ENCODE results near the gene AXIN2.

AXIN2 gene

DNA sequence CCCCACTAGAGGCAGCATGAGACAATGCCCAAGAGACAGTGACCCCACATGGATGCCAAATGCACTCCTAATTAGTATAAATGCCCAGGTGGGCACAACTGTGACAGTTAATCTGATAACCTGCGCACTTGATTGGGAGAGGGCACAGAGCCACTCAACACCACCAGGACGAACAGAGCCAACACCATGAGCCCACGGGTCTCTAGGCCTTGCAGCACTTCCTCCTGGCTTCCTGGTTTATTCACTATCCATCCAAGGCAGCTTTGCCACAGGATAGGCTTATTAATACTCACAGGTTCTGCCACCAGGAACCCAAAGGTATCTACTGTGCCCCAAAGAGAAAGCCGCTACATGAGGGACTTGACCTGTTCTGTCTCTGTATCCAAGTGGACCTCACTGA is 14.9 kb downstream of the AXIN2 start (continued):
- no peak for TF ChIP-seq ZNF585B (tag by site-specific recombination; IDR thresholded peaks at IDR 0.05)
- no peak for TF ChIP-seq ZNF785 (tag by site-specific recombination; IDR thresholded peaks at IDR 0.05)
- TF ChIP-seq, protein P1, sequence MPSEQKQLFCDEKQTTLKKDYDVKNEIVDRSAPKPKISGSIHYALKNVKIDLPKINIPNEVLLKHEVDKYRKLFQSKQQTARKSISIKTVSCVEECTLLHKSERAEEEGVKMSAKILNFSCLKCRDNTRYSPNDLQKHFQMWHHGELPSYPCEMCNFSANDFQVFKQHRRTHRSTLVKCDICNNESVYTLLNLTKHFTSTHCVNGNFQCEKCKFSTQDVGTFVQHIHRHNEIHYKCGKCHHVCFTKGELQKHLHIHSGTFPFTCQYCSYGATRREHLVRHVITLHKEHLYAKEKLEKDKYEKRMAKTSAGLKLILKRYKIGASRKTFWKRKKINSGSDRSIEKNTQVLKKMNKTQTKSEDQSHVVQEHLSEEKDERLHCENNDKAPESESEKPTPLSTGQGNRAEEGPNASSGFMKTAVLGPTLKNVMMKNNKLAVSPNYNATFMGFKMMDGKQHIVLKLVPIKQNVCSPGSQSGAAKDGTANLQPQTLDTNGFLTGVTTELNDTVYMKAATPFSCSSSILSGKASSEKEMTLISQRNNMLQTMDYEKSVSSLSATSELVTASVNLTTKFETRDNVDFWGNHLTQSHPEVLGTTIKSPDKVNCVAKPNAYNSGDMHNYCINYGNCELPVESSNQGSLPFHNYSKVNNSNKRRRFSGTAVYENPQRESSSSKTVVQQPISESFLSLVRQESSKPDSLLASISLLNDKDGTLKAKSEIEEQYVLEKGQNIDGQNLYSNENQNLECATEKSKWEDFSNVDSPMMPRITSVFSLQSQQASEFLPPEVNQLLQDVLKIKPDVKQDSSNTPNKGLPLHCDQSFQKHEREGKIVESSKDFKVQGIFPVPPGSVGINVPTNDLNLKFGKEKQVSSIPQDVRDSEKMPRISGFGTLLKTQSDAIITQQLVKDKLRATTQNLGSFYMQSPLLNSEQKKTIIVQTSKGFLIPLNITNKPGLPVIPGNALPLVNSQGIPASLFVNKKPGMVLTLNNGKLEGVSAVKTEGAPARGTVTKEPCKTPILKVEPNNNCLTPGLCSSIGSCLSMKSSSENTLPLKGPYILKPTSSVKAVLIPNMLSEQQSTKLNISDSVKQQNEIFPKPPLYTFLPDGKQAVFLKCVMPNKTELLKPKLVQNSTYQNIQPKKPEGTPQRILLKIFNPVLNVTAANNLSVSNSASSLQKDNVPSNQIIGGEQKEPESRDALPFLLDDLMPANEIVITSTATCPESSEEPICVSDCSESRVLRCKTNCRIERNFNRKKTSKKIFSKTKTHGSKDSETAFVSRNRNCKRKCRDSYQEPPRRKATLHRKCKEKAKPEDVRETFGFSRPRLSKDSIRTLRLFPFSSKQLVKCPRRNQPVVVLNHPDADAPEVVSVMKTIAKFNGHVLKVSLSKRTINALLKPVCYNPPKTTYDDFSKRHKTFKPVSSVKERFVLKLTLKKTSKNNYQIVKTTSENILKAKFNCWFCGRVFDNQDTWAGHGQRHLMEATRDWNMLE (tag by site-specific recombination; conservative IDR thresholded peaks at IDR 0.05; ENCODE audit: low read depth): no peak
- no peak for TF ChIP-seq ZNF274 (IDR thresholded peaks at IDR 0.05; ENCODE audit: low read length)
- no peak for TF ChIP-seq ZNF274 (tag by site-specific recombination; IDR thresholded peaks at IDR 0.05; ENCODE audit: borderline replicate concordance)
- TF ChIP-seq ZBTB21 (tag by site-specific recombination; IDR thresholded peaks at IDR 0.05): no peak
- TF ChIP-seq, protein P2, sequence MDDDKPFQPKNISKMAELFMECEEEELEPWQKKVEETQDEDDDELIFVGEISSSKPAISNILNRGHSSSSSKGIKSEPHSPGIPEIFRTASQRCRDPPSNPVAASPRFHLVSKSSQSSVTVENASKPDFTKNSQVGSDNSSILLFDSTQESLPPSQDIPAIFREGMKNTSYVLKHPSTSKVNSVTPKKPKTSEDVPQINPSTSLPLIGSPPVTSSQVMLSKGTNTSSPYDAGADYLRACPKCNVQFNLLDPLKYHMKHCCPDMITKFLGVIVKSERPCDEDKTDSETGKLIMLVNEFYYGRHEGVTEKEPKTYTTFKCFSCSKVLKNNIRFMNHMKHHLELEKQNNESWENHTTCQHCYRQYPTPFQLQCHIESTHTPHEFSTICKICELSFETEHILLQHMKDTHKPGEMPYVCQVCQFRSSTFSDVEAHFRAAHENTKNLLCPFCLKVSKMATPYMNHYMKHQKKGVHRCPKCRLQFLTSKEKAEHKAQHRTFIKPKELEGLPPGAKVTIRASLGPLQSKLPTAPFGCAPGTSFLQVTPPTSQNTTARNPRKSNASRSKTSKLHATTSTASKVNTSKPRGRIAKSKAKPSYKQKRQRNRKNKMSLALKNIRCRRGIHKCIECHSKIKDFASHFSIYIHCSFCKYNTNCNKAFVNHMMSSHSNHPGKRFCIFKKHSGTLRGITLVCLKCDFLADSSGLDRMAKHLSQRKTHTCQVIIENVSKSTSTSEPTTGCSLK (tag by site-specific recombination; IDR thresholded peaks at IDR 0.05): no peak
- no peak for TF ChIP-seq ZNF544 (tag by site-specific recombination; IDR thresholded peaks at IDR 0.05)
- no peak for TF ChIP-seq ZNF433 (tag by site-specific recombination; IDR thresholded peaks at IDR 0.05; ENCODE audit: low read depth)
- TF ChIP-seq ZNF404 (tag by site-specific recombination; IDR thresholded peaks at IDR 0.05): no peak
- no peak for TF ChIP-seq ZNF521 (tag by site-specific recombination; IDR thresholded peaks at IDR 0.05)
- TF ChIP-seq ZNF558 (tag by site-specific recombination; IDR thresholded peaks at IDR 0.05): no peak

DNA sequence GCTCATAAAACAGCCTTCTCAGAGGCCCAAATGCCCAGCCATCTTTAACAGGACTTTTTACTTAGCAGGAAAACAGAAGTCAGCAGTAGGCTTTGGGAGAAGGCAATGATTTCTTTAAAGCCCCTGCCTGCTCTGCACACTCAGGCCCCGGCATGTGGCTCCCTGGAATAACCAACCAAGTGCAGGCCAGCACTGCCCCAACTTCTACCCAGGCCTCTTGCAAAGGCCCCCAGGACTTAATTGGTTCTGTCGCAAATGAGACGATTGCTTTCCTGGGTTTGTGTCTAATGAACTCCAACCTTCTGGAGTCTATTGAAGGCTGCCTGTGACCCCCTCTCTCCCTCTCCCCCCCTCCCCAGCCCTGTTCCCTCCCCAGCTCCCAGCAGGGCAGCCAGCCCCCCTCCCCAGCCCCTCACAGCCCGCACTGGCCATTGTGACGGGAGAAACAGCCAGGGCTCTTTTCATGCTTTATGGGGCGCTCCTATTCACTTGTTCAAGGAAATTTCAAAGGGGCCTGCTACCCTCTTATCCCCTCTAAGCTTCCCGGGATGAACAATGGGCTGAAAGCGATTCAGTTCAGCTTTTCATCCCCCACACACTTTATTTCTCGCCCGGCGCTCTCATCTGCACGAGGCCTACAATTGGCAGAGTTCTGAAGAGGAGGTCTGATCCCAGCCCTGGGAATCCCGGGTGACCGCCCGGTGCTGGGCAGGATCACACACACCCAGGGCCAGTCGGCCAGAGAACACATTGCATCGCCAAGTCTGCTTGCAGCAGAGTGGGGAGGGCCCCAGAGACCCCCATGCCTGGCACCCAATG is 15.5 kb downstream of the AXIN2 start:
- Histone ChIP-seq H3K27ac (ENCODE audit: extremely low read depth, low read depth, low read length) (no peak overlapping the region), H3K36me3 (ENCODE audit: control insufficient read depth in 2 of 2, insufficient read depth in 1 of 2, low read length in 2 of 2) (peaks cover 8 to 77% of the 10 kb centered on the region in 2 experiments), H3K9me3 (ENCODE audit: control insufficient read depth, insufficient read depth, low read depth, low read length) (no peaks in the 10 kb centered on the region), H3K4me1 (ENCODE audit: control insufficient read depth, insufficient read depth, low read length) (no peaks in the 10 kb centered on the region), H3K4me3 (ENCODE audit: low read depth, low read length) (no peak overlapping the region)
- ChIA-PET CTCF (interaction anchor here (1.4 kb wide), 1 partner anchor 10 kb away, joined by 4 read pairs; no protein-coding TSS in a partner anchor), POLR2A (no interaction called here)
- no peak for TF ChIP-seq ZNF138 (tag by site-specific recombination; IDR thresholded peaks at IDR 0.05; ENCODE audit: borderline replicate concordance)
- TF ChIP-seq, protein P3, sequence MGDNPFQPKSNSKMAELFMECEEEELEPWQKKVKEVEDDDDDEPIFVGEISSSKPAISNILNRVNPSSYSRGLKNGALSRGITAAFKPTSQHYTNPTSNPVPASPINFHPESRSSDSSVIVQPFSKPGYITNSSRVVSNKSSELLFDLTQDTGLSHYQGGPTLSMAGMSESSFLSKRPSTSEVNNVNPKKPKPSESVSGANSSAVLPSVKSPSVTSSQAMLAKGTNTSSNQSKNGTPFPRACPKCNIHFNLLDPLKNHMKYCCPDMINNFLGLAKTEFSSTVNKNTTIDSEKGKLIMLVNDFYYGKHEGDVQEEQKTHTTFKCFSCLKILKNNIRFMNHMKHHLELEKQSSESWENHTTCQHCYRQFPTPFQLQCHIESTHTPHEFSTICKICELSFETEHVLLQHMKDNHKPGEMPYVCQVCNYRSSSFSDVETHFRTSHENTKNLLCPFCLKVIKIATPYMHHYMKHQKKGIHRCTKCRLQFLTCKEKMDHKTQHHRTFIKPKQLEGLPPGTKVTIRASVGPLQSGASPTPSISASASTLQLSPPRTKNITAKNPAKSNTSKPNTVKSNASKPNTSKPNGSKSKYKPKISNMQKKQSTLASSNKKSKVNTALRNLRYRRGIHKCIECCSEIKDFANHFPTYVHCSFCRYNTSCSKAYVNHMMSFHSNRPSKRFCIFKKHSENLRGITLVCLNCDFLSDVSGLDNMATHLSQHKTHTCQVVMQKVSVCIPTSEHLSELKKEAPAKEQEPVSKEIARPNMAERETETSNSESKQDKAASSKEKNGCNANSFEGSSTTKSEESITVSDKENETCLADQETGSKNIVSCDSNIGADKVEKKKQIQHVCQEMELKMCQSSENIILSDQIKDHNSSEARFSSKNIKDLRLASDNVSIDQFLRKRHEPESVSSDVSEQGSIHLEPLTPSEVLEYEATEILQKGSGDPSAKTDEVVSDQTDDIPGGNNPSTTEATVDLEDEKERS (tag by site-specific recombination; IDR thresholded peaks at IDR 0.05): no peak
- no peak for TF ChIP-seq KLF1 (tag by site-specific recombination; IDR thresholded peaks at IDR 0.05)
- no peak for TF ChIP-seq ZNF629 (tag by site-specific recombination; IDR thresholded peaks at IDR 0.05)
- TF ChIP-seq, protein P4, sequence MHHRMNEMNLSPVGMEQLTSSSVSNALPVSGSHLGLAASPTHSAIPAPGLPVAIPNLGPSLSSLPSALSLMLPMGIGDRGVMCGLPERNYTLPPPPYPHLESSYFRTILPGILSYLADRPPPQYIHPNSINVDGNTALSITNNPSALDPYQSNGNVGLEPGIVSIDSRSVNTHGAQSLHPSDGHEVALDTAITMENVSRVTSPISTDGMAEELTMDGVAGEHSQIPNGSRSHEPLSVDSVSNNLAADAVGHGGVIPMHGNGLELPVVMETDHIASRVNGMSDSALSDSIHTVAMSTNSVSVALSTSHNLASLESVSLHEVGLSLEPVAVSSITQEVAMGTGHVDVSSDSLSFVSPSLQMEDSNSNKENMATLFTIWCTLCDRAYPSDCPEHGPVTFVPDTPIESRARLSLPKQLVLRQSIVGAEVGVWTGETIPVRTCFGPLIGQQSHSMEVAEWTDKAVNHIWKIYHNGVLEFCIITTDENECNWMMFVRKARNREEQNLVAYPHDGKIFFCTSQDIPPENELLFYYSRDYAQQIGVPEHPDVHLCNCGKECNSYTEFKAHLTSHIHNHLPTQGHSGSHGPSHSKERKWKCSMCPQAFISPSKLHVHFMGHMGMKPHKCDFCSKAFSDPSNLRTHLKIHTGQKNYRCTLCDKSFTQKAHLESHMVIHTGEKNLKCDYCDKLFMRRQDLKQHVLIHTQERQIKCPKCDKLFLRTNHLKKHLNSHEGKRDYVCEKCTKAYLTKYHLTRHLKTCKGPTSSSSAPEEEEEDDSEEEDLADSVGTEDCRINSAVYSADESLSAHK (tag by site-specific recombination; IDR thresholded peaks at IDR 0.05): no peak
- TF ChIP-seq ZBTB17 (tag by site-specific recombination; IDR thresholded peaks at IDR 0.05): no peak
- TF ChIP-seq GLI4 (tag by site-specific recombination; IDR thresholded peaks at IDR 0.05): no peak
- no peak for TF ChIP-seq ZNF791 (tag by site-specific recombination; IDR thresholded peaks at IDR 0.05)
- no peak for TF ChIP-seq ZNF37A (tag by site-specific recombination; IDR thresholded peaks at IDR 0.05)
- no peak for TF ChIP-seq ZNF157 (tag by site-specific recombination; IDR thresholded peaks at IDR 0.05)
- TF ChIP-seq ZNF10 (tag by site-specific recombination; IDR thresholded peaks at IDR 0.05): no peak
- TF ChIP-seq ZNF202 (tag by site-specific recombination; IDR thresholded peaks at IDR 0.05; ENCODE audit: borderline replicate concordance): no peak
- TF ChIP-seq MEIS1 (CRISPR knock-in tag; IDR thresholded peaks at IDR 0.05; ENCODE audit: borderline replicate concordance): no peak
